Mesendoderm (in vitro differentiated cells): Measurements from ENCODE around the gene PITPNM1.

Experiments used
- DNase-seq: peaks from one replicate; pipeline ENCODE4 v3.0.0; 2013
- H2AK5ac ChIP-seq: 2 replicates; pipeline ENCODE4 v1.6.1; 2013; ENCODE audit warnings: low read length, inconsistent platforms
- H2BK120ac ChIP-seq: 2 replicates; pipeline ENCODE4 v1.6.1; 2013; ENCODE audit warnings: low read depth, mild to moderate bottlenecking, low read length, moderate library complexity, mixed read lengths
- H2BK15ac ChIP-seq: replicated peaks from 2 replicates; pipeline ENCODE4 v1.6.1; 2013; ENCODE audit warnings: low read depth, mild to moderate bottlenecking, moderate library complexity
- H2BK5ac ChIP-seq: 2 replicates; pipeline ENCODE4 v1.6.1; 2013; ENCODE audit warnings: low read length, inconsistent platforms
- H3K18ac ChIP-seq: 2 replicates; pipeline ENCODE4 v1.6.1; 2013; ENCODE audit warnings: mild to moderate bottlenecking, low read length, mixed read lengths
- H3K23ac ChIP-seq: one replicate; pipeline ENCODE4 v1.6.1; 2013; ENCODE audit warnings: low read length
- H3K27ac ChIP-seq: 2 replicates; pipeline ENCODE4 v1.5.1; 2013; ENCODE audit warnings: low read depth, mild to moderate bottlenecking, inconsistent platforms, low read length, moderate library complexity
- H3K27me3 ChIP-seq: 2 replicates; pipeline ENCODE4 v1.6.1; 2013; ENCODE audit warnings: low read length, control low read depth, mild to moderate bottlenecking, inconsistent platforms; ENCODE audit not compliant: insufficient read depth, poor library complexity
- H3K36me3 ChIP-seq: 2 replicates; pipeline ENCODE4 v1.6.1; 2013; ENCODE audit warnings: low read length, inconsistent platforms; ENCODE audit not compliant: control insufficient read depth, insufficient read depth
- H3K4ac ChIP-seq: one replicate; pipeline ENCODE4 v1.6.1; 2013; ENCODE audit warnings: low read depth, mild to moderate bottlenecking, low read length, moderate library complexity
- H3K4me1 ChIP-seq: 2 replicates; pipeline ENCODE4 v1.6.1; 2013; ENCODE audit warnings: low read depth, low read length, inconsistent platforms; ENCODE audit not compliant: control insufficient read depth
- H3K4me2 ChIP-seq: 2 replicates; pipeline ENCODE4 v1.6.1; 2013; ENCODE audit warnings: low read length
- H3K4me3 ChIP-seq: 2 replicates; pipeline ENCODE4 v1.5.1; 2013; ENCODE audit warnings: mild to moderate bottlenecking, low read length
- H3K56ac ChIP-seq: one replicate; pipeline ENCODE4 v1.6.1; 2013; ENCODE audit warnings: low read length
- H3K79me1 ChIP-seq: 2 replicates; pipeline ENCODE4 v1.6.1; 2013; ENCODE audit warnings: low read length, inconsistent platforms
- H3K79me2 ChIP-seq: 2 replicates; pipeline ENCODE4 v1.6.1; 2013; ENCODE audit warnings: mild to moderate bottlenecking, low read length; ENCODE audit not compliant: control insufficient read depth, insufficient read depth
- H3K9ac ChIP-seq: 2 replicates; pipeline ENCODE4 v1.6.1; 2013; ENCODE audit warnings: low read length, inconsistent platforms
- H4K5ac ChIP-seq: one replicate; pipeline ENCODE4 v1.6.1; 2013; ENCODE audit warnings: low read length
- H4K8ac ChIP-seq: one replicate; pipeline ENCODE4 v1.6.1; 2013; ENCODE audit warnings: low read depth, mild to moderate bottlenecking, control low read depth, low read length, moderate library complexity
- WGBS: extraction: QIAGEN DNeasy Blood & Tissue Kit; methylation state at CpG from one replicate; pipeline ENCODE4 v1.1.7; 2013; ENCODE audit warnings: low lambda C conversion rate, missing lambda C conversion rate; ENCODE audit not compliant: insufficient coverage; ENCODE audit errors: extremely low coverage; 5-methylcytosine and 5-hydroxymethylcytosine counted together

The PITPNM1 gene

DNA sequence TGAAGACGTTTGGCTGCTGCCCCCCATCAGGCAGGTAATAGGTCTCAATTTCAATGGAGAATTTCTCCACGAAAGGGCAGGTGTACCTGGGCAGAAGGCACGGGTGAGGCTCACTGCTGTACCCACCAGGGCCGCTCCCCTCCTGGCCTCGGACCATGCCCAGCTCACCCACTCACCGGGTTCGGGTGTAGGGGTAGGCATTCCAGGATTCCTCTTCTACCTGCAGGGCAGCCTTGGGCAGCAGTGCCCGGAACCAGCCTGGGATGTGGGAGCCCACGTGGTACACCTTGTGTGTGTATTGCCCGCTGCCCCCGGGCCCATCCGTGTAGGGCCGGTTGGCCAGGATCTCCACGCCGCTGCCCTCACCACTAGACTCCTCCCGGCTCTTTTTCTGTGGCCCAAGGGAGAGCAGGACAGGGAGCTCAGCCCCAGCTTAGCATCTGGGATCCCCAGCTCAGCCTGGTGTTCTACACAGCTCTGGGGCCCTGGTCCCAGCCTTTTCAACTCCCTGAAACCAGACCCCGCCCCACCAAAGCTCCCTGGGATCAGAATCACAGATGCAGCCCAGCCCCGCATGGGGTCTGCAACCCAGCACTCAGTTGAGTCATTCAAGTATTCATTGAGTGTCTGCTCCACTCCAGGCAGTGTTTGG, 2.7 kb downstream of the PITPNM1 start:
- Histone ChIP-seq H3K79me1 (peaks cover 11% of the 10 kb centered on the region), H3K4me1 (peaks cover 10% of the 10 kb centered on the region), H2BK5ac (no peak overlapping the region), H3K4ac (no peak overlapping the region), H3K79me2 (no peaks in the 10 kb centered on the region), H2BK120ac (no peak overlapping the region), H3K27me3 (no peaks in the 10 kb centered on the region), H3K36me3 (no peaks in the 10 kb centered on the region), H4K8ac (no peak overlapping the region), H3K9ac (no peak overlapping the region), H4K5ac (no peak overlapping the region), H3K56ac (no peak overlapping the region), H2BK15ac (no peak overlapping the region), H3K27ac (no peak overlapping the region), H3K4me3 (no peak overlapping the region), H3K18ac (no peak overlapping the region), H2AK5ac (no peak overlapping the region), H3K4me2 (no peak overlapping the region), H3K23ac (no peak overlapping the region)
- no CpG with 5 or more reads among the region's 18 CpGs for WGBS
- no peak for DNase-seq

DNA sequence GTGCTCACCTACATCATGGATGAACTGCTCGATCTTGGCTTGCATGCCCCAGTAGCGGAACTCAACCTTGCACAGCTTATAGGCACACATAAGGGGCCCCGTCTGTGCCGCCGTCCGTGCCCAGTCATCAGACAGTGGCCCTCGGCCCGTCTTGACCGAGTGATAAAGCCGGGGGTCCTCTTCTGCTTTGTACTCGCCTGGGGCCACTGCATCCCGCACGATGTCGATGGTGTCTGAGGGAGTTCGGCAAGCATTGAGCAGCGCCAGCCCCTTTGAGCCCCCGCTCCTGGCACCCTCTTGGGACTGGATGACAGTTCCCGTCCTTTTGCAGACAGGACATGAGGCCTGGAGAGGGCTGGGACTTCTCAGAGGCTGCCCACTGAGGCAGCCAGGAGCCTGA, 3.3 kb downstream of the PITPNM1 start:
- H3K4ac ChIP-seq = no peak overlapping the region
- no peak overlapping the region for H3K56ac ChIP-seq
- H2BK15ac ChIP-seq = no peak overlapping the region
- H3K27me3 ChIP-seq = no peaks in the 10 kb centered on the region
- H2BK120ac ChIP-seq = no peak overlapping the region
- no peak overlapping the region for H3K27ac ChIP-seq
- H3K4me2 ChIP-seq = no peak overlapping the region
- no peak overlapping the region for H2BK5ac ChIP-seq
- H3K9ac ChIP-seq = no peak overlapping the region
- H3K79me1 ChIP-seq = peaks cover 6% of the 10 kb centered on the region
- H4K5ac ChIP-seq = no peak overlapping the region
- H2AK5ac ChIP-seq = no peak overlapping the region
- H3K23ac ChIP-seq = no peak overlapping the region
- H3K18ac ChIP-seq = no peak overlapping the region
- no CpG with 5 or more reads among the region's 18 CpGs for WGBS
- no peak overlapping the region for H3K4me3 ChIP-seq
- H3K4me1 ChIP-seq = peaks cover 6% of the 10 kb centered on the region
- H3K36me3 ChIP-seq = no peaks in the 10 kb centered on the region
- no peak for DNase-seq
- no peak overlapping the region for H4K8ac ChIP-seq
- no peaks in the 10 kb centered on the region for H3K79me2 ChIP-seq

DNA sequence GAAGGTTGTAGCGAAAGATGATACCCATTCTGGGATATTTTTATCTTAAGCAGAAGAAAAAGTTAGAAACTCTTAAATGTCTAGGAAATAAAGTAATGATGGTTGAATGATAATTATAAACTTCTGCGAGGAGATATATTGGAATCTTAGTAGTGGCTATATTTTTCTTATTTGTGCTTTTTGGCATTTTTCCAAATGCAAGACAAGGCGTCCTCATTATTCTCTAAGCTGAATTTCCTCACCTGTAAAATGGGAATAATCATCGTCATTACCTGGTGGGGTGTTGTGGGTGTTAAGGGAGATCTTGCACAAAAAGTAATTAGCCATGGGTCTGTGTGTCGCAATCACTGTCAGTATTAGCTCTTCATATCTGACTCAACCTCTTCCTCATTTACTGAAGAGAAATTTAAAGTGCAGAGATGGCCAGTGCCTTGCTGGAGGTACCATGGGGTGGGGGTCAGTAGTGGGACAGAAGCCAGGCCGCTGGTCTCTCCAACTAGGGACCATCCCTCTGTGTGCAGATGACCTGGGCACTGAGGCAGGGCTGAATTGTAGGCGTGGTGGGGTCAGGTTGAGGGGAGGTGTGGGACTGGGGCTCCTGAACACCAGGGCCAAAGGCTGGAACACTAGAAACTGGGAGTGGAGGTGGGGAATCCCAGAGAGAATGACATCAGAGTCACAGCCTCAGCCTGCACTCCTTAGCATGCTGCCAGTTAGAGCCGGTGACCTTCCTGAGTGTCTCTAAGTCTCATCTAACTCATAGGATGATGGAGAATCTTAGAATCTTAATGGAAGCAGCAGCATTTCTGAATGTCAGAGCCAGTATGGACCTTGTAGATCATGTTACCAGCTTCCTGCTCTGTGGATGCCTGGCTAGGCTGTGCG, 4.1 kb downstream of the PITPNM1 start:
- no peak overlapping the region for H4K5ac ChIP-seq
- H3K79me1 ChIP-seq = peaks cover 3% of the 10 kb centered on the region
- H2AK5ac ChIP-seq = no peak overlapping the region
- no peak overlapping the region for H2BK15ac ChIP-seq
- H3K27me3 ChIP-seq = no peaks in the 10 kb centered on the region
- H3K9ac ChIP-seq = no peak overlapping the region
- WGBS = 100% methylated on average over 1 of the region's 9 CpGs
- H3K4me3 ChIP-seq = no peak overlapping the region
- no peak overlapping the region for H3K4me2 ChIP-seq
- no peak overlapping the region for H3K18ac ChIP-seq
- H3K23ac ChIP-seq = no peak overlapping the region
- H3K36me3 ChIP-seq = no peaks in the 10 kb centered on the region
- H3K56ac ChIP-seq = no peak overlapping the region
- H4K8ac ChIP-seq = no peak overlapping the region
- H2BK5ac ChIP-seq = no peak overlapping the region
- H2BK120ac ChIP-seq = no peak overlapping the region
- H3K4ac ChIP-seq = no peak overlapping the region
- H3K4me1 ChIP-seq = peaks cover 6% of the 10 kb centered on the region
- no peak for DNase-seq
- H3K27ac ChIP-seq = no peak overlapping the region
- H3K79me2 ChIP-seq = no peaks in the 10 kb centered on the region

DNA sequence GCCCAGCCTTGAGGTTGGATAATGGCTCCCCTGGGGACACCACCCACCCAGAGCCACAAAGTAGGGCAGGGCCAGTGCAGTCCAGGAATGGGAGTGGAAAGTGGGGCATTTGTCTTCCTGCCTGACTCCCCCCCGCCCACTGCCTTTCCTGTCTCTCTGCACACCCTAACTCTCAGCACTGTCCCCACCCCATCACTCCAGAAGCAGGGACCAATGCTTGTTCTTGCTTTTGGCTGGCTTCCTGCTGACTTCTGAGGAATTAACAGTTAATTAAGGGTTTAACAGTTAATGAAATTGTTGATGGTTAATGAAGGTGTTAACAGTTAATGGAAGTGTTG, 4.7 kb downstream of the PITPNM1 start:
- WGBS = no CpG with 5 or more reads among the region's 1 CpG

DNA sequence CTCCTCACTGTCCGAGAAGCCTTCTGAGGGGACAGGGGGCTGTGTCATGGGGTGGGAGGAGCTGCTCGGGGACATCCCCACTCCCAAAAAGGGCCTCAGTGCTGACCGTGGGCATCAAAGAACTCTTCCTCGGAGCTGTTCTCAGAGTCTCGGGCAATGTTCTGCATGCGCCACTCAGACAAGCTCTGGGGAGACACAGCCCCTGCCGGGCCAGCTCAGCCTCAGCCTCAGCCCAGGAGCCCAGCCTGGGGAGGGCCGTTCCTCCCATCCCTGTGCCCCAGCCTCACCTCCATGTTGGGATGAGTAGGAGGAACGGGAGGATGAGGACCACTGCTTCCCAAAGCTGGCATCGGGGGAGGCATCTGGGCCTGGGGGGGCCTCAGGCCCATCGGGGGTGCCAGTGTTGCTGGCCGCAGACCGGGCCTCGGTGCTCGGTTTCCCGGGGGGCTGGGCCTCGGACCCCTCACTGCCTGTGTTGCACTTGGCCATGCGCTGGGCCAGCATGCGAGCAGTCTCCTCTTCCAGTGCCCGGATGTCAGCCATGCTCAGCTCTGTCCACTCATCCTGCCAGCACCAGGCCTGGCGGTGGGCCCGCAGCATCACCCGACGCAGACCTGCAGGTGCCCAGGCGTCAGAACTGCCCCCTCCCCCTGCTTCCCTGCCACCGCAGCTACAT, 5.2 kb downstream of the PITPNM1 start:
- Histone ChIP-seq H4K5ac (no peak overlapping the region), H3K23ac (no peak overlapping the region), H2BK15ac (no peak overlapping the region), H3K79me2 (no peaks in the 10 kb centered on the region), H3K9ac (no peak overlapping the region), H3K36me3 (no peaks in the 10 kb centered on the region), H3K18ac (no peak overlapping the region), H3K79me1 (peaks cover 3% of the 10 kb centered on the region), H2BK120ac (no peak overlapping the region), H3K27me3 (no peaks in the 10 kb centered on the region), H3K4me1 (no peaks in the 10 kb centered on the region), H4K8ac (no peak overlapping the region), H3K27ac (no peak overlapping the region), H2BK5ac (no peak overlapping the region), H3K4me3 (no peak overlapping the region), H3K4ac (no peak overlapping the region), H3K4me2 (no peak overlapping the region), H3K56ac (no peak overlapping the region), H2AK5ac (no peak overlapping the region)
- DNase-seq = no peak
- no CpG with 5 or more reads among the region's 26 CpGs for WGBS

More for the DNA sequence above, 4.7 kb downstream of the PITPNM1 start:
- no peak overlapping the region for H3K4me3 ChIP-seq
- H3K18ac ChIP-seq = no peak overlapping the region
- no peak overlapping the region for H3K4me2 ChIP-seq
- H4K8ac ChIP-seq = no peak overlapping the region
- H3K27me3 ChIP-seq = no peaks in the 10 kb centered on the region
- H3K9ac ChIP-seq = no peak overlapping the region
- no peak overlapping the region for H3K4ac ChIP-seq
- no peaks in the 10 kb centered on the region for H3K79me2 ChIP-seq
- no peak overlapping the region for H2BK15ac ChIP-seq
- H2AK5ac ChIP-seq = no peak overlapping the region
- no peak overlapping the region for H2BK120ac ChIP-seq
- no peak overlapping the region for H2BK5ac ChIP-seq
- no peak overlapping the region for H3K56ac ChIP-seq
- no peak for DNase-seq
- no peak overlapping the region for H3K27ac ChIP-seq
- H3K23ac ChIP-seq = no peak overlapping the region
- H4K5ac ChIP-seq = no peak overlapping the region
- H3K79me1 ChIP-seq = peaks cover 3% of the 10 kb centered on the region
- peaks cover under 1% of the 10 kb centered on the region for H3K4me1 ChIP-seq
- no peaks in the 10 kb centered on the region for H3K36me3 ChIP-seq
